ENCODE data around the gene ERMP1. TPM values are rescaled to one million over a fixed set of nuclear protein-coding genes. Genes with fewer than 3 reads are reported as not detected.

Gene ERMP1
- total RNA-seq, 1 donor from 2014 or later, result 7.6 TPM

DNA sequence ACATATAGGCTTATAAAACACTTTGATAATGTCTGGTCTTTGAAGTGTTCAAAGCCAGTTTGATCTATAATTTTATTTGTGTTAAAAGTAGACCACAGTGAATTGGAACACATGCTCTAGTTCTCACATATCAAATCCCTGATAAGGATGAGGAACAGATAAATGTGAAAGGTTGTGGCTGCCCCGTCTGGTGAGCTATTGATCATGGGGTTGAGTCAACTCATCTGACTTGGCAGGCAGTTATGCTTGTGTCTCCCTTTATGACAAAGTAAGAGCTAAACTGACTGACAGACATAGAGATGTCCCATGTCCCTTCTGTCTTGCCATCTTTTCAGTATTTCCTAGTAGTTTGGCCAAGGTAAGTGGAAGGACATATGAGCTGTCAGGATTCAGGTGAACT is 2.9 kb upstream of the ERMP1 start:
- no peak overlapping the region for H3K4me3 Mint-ChIP-seq (ENCODE audit: unreplicated experiment)
- peaks cover 3% of the 10 kb centered on the region for H3K36me3 Mint-ChIP-seq (ENCODE audit: low read depth)
- DNase-seq (ENCODE audit: low spot score), result no peak
- H3K4me1 Mint-ChIP-seq (ENCODE audit: low read depth), result peaks cover 29% of the 10 kb centered on the region
- TF ChIP-seq, protein P1, sequence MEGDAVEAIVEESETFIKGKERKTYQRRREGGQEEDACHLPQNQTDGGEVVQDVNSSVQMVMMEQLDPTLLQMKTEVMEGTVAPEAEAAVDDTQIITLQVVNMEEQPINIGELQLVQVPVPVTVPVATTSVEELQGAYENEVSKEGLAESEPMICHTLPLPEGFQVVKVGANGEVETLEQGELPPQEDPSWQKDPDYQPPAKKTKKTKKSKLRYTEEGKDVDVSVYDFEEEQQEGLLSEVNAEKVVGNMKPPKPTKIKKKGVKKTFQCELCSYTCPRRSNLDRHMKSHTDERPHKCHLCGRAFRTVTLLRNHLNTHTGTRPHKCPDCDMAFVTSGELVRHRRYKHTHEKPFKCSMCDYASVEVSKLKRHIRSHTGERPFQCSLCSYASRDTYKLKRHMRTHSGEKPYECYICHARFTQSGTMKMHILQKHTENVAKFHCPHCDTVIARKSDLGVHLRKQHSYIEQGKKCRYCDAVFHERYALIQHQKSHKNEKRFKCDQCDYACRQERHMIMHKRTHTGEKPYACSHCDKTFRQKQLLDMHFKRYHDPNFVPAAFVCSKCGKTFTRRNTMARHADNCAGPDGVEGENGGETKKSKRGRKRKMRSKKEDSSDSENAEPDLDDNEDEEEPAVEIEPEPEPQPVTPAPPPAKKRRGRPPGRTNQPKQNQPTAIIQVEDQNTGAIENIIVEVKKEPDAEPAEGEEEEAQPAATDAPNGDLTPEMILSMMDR (IDR thresholded peaks at IDR 0.05), result no peak
- H3K27me3 Mint-ChIP-seq (ENCODE audit: low read depth), result peaks cover 15% of the 10 kb centered on the region
- H3K27ac Mint-ChIP-seq (ENCODE audit: unreplicated experiment), result no peak overlapping the region
- H3K9me3 Mint-ChIP-seq (ENCODE audit: low read depth), result no peaks in the 10 kb centered on the region

DNA sequence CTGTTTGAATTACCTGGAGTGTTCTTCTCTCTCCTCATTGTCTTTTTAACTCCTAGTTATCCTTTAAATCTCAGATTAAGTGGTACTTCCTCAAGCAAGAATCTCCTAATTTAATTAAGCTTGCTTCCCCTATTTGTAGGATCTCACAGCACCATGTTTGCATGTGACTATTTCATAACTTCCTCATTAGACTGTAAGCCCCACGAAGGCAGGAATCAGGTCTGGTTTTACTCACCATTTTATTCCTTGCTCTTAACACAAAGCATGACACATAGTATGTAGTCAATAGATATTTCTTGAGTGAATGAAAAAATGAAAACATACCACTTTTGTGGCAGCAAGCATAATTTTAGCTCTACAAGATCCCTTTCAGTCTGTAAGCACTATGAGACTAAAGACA is 1.3 kb upstream of the ERMP1 start:
- Mint-ChIP-seq H3K27me3 (ENCODE audit: low read depth) (peaks cover 14% of the 10 kb centered on the region), H3K27ac (ENCODE audit: unreplicated experiment) (no peak overlapping the region), H3K4me1 (ENCODE audit: low read depth) (peaks cover 26% of the 10 kb centered on the region), H3K9me3 (ENCODE audit: low read depth) (no peaks in the 10 kb centered on the region), H3K36me3 (ENCODE audit: low read depth) (peaks cover 3% of the 10 kb centered on the region), H3K4me3 (ENCODE audit: unreplicated experiment) (no peak overlapping the region)
- TF ChIP-seq, protein P1 (IDR thresholded peaks at IDR 0.05), result no peak
- DNase-seq (ENCODE audit: low spot score), result no peak

DNA sequence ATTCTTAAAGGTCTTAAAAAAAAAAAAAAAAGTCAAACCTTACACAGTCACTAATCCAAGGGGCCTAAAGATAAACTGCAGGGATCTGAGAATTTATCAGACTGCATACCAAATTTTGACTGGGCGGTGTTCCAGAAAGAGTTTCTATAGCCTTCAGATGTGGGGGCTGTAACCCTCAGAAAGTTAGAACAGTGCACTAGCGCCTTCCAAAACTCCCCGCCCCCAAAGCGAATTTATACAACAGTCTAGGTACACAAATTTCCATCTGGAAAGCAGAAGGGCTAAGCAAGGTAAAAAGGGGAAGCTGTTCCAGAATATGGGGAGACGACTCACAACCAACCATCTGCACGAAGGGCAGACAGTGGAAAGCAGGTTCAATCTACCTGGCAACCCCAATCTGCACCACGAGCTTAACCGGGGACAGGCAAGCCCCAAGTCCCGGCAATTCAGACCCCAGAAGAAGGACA is 813 bp downstream of the ERMP1 start:
- Mint-ChIP-seq H3K4me1 (ENCODE audit: low read depth) (peaks cover 22% of the 10 kb centered on the region), H3K27me3 (ENCODE audit: low read depth) (peaks cover 12% of the 10 kb centered on the region), H3K27ac (ENCODE audit: unreplicated experiment) (no peak overlapping the region), H3K4me3 (ENCODE audit: unreplicated experiment) (peak overlapping the region; percentile 88), H3K36me3 (ENCODE audit: low read depth) (peaks cover 3% of the 10 kb centered on the region), H3K9me3 (ENCODE audit: low read depth) (no peaks in the 10 kb centered on the region)
- DNase-seq (ENCODE audit: low spot score), result no peak
- TF ChIP-seq, protein P1 (IDR thresholded peaks at IDR 0.05), result no peak

DNA sequence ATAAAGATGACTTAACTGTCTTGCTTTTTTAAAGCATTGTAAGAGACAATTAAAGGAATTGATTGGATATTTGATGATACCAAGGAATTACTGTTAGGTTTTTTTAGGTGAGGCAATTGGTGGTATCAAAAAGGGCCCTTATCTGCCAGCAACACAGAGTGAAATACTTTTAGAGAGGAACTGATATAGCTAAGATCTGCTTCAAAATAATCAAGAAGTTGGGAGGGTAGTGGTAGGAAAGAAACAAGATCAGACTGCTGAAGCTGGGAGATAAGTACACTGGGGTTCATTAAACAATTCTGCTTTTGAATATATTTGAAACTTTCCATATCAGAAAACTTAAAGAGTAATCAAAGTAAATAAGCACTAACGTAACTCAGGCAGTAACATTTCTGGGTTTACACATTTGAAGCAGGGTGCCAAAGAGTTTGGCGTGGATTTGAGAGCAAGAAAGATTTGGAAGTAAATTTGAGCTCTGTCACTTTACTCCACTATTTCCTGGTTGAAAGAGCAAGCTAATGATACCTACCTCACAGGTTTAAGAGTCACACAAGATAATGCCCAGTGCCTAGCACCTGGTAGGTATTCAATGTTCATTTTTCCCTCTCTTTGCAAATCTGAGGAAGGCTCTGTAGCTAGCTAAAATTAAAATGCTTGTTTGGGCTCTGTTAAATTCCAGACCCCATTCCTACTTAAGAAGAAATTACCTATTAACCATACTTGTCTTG is 6.9 kb downstream of the ERMP1 start:
- no peak overlapping the region for H3K27ac Mint-ChIP-seq (ENCODE audit: unreplicated experiment)
- H3K4me1 Mint-ChIP-seq (ENCODE audit: low read depth), result no peaks in the 10 kb centered on the region
- no peaks in the 10 kb centered on the region for H3K27me3 Mint-ChIP-seq (ENCODE audit: low read depth)
- no peak overlapping the region for H3K4me3 Mint-ChIP-seq (ENCODE audit: unreplicated experiment)
- TF ChIP-seq, protein P1 (IDR thresholded peaks at IDR 0.05), result no peak
- H3K36me3 Mint-ChIP-seq (ENCODE audit: low read depth), result no peaks in the 10 kb centered on the region
- H3K9me3 Mint-ChIP-seq (ENCODE audit: low read depth), result no peaks in the 10 kb centered on the region
- DNase-seq (ENCODE audit: low spot score), result no peak

DNA sequence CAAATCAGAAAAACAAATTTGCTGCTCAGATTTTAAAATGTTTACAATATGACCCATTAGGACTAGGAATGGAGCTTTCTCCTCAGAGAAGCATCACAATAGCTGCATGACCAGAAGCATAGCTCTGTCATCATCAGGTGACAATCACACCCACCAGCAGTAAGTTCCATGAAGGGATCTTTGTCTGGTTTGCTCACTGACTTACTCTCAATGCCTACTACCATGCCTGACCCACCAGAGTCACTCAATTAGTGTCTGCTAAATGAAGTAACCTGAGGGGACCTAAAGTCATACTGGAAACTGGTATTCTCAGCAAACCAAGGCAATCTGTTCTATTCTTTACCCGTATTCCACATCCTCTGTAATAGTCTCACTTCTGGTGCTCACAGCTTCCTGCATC is 7.7 kb downstream of the ERMP1 start:
- Mint-ChIP-seq H3K4me1 (ENCODE audit: low read depth) (no peaks in the 10 kb centered on the region), H3K27me3 (ENCODE audit: low read depth) (no peaks in the 10 kb centered on the region)

More for the DNA sequence above, 7.7 kb downstream of the ERMP1 start:
- Mint-ChIP-seq H3K9me3 (ENCODE audit: low read depth) (no peaks in the 10 kb centered on the region), H3K27ac (ENCODE audit: unreplicated experiment) (no peak overlapping the region), H3K4me3 (ENCODE audit: unreplicated experiment) (no peak overlapping the region), H3K36me3 (ENCODE audit: low read depth) (no peaks in the 10 kb centered on the region)
- DNase-seq (ENCODE audit: low spot score), result no peak
- TF ChIP-seq, protein P1 (IDR thresholded peaks at IDR 0.05), result no peak

Measured in chondrocyte (in vitro differentiated cells).